HepG2 (cell line): ENCODE results near the gene DRAP1. TPM values are rescaled to one million over a fixed set of nuclear protein-coding genes. Genes with fewer than 3 reads are reported as not detected.
A peak's percentile ranks its signal among the peaks of the same experiment; 100 is the strongest.

Experiments used
- ATAC-seq: fragments of 200-7000 bp; cut with Tn5 transposase; 3 replicates; pipeline ENCODE4 v1.9.1; 2020; ENCODE audit warnings: mild to moderate bottlenecking, moderate library complexity
- BruUV-seq: library from RNA; stranded (reverse); fragments of 400-500 nt; replicated peaks from 2 replicates; lab custom pipeline; 2021; lab: Mats Ljungman, UMichigan
- CTCF ChIA-PET: fragments of 300-600 bp; formaldehyde crosslinking; extraction: SDS; loops from one replicate; lab custom pipeline; 2021; ENCODE audit warnings: low total read pairs, inconsistent platforms, low intra/inter-chr PET ratio; lab: Yijun Ruan, JAX
- POLR2A ChIA-PET: fragments of 350-600 bp; sonication (Branson Sonifier 250); formaldehyde crosslinking; loops from one replicate; lab custom pipeline; 2020; ENCODE audit warnings: antibody characterized with exemption, inconsistent platforms; lab: Yijun Ruan, JAX
- DNase-seq: peaks from one replicate; pipeline ENCODE4 v3.0.0-alpha.2; 2015; ENCODE audit warnings: low spot score
- FAIRE-seq: peaks from 3 replicates; lab custom pipeline; 2011; peaks lifted over from hg19 to GRCh38; lab: Jason Lieb, UNC
- H2AFZ ChIP-seq: one replicate; pipeline ENCODE4 v1.6.1; 2011; ENCODE audit warnings: low read length, inconsistent platforms
- H3K27ac ChIP-seq: fragments of 300-600 bp; 3 replicates; pipeline ENCODE4 v1.8.0; 2011; ENCODE audit warnings: mixed run types, mild to moderate bottlenecking, mixed read lengths, low read length, inconsistent platforms; ENCODE audit not compliant: insufficient read depth; ENCODE audit errors: extremely low read length
- H3K27me3 ChIP-seq, 2 experiments: fragments of 200-600 bp in 1 of 2; 2 replicates in 1 of 2; 3 replicates in 1 of 2; pipeline versions ENCODE4 v1.6.0 to v1.8.0; 2011; ENCODE audit warnings: low read length in 2 of 2, mild to moderate bottlenecking in 2 of 2, moderate library complexity in 2 of 2, inconsistent platforms in 1 of 2; ENCODE audit not compliant: insufficient read depth in 2 of 2, control insufficient read depth in 1 of 2
- H3K36me3 ChIP-seq, 2 experiments: fragments of 200-600 bp in 1 of 2; replicated peaks in 1 of 2; 2 replicates in 1 of 2; 3 replicates in 1 of 2; pipeline versions ENCODE4 v1.5.1 to v1.8.0; 2011; ENCODE audit warnings: low read length in 2 of 2, inconsistent platforms in 1 of 2; ENCODE audit not compliant: insufficient read depth in 2 of 2, control insufficient read depth in 1 of 2
- H3K4me1 ChIP-seq: 2 replicates; pipeline ENCODE4 v1.5.1; 2012; ENCODE audit warnings: low read length, inconsistent platforms; ENCODE audit not compliant: insufficient read depth
- H3K4me2 ChIP-seq: 2 replicates; pipeline ENCODE4 v1.6.0; 2011; ENCODE audit warnings: low read depth, low read length, inconsistent platforms
- H3K4me3 ChIP-seq, 3 experiments: fragments of 200-600 bp in 1 of 3; sonication (generic), shearing (Covaris generic) in 1 of 3; replicated peaks in 1 of 3; 2 replicates each; pipeline ENCODE4 v1.5.1; 2011 to 2016; ENCODE audit warnings: low read length in 3 of 3, inconsistent platforms in 2 of 3, low read depth in 2 of 3, mild to moderate bottlenecking in 2 of 3, control low read depth in 1 of 3, mixed read lengths in 1 of 3; ENCODE audit not compliant: insufficient read depth in 1 of 3
- H3K79me2 ChIP-seq: one replicate; pipeline ENCODE4 v1.6.1; 2011; ENCODE audit warnings: low read length, inconsistent platforms; ENCODE audit not compliant: insufficient read depth
- H3K9ac ChIP-seq: 2 replicates; pipeline ENCODE4 v1.6.0; 2011; ENCODE audit warnings: mild to moderate bottlenecking, low read depth, low read length, inconsistent platforms; ENCODE audit not compliant: insufficient read depth
- H3K9me3 ChIP-seq: 2 replicates; pipeline ENCODE4 v1.5.1; 2012; ENCODE audit warnings: mild to moderate bottlenecking, low read length
- H4K20me1 ChIP-seq: 2 replicates; pipeline ENCODE4 v1.6.0; 2011; ENCODE audit warnings: inconsistent platforms, mild to moderate bottlenecking, low read length, moderate library complexity; ENCODE audit not compliant: insufficient read depth
- DBP ChIP-seq: sonication (generic); formaldehyde crosslinking; IDR thresholded peaks from 2 replicates; pipeline ENCODE4 v1.4.0; 2020; ENCODE audit warnings: missing genetic modification reagents; ENCODE audit errors: not compliant biosample characterization
- GATAD2A ChIP-seq: IDR thresholded peaks from 2 replicates; pipeline ENCODE4 v1.6.1; 2016
- HIVEP1 ChIP-seq: sonication (generic); formaldehyde crosslinking; IDR thresholded peaks from 2 replicates; pipeline ENCODE4 v1.4.0; 2020; ENCODE audit warnings: mild to moderate bottlenecking, missing genetic modification reagents
- MAF1 ChIP-seq: sonication (generic); formaldehyde crosslinking; IDR thresholded peaks from 2 replicates; pipeline ENCODE4 v1.5.0; 2020; ENCODE audit warnings: missing genetic modification reagents, borderline replicate concordance
- MAFF ChIP-seq: IDR thresholded peaks from 2 replicates; pipeline ENCODE4 v1.6.1; 2011; ENCODE audit warnings: low read depth, low read length, improper control_type of control experiment
- MYC ChIP-seq: sonication (generic); formaldehyde crosslinking; IDR thresholded peaks from 2 replicates; pipeline ENCODE4 v1.9.0; 2021; ENCODE audit warnings: missing genetic modification reagents, borderline replicate concordance
- PPARG ChIP-seq: conservative IDR thresholded peaks from 2 replicates; pipeline ENCODE4 v1.6.1; 2016; ENCODE audit warnings: missing biosample characterization, missing genetic modification reagents
- SMYD3 ChIP-seq: sonication (generic); formaldehyde crosslinking; IDR thresholded peaks from 2 replicates; pipeline ENCODE4 v1.8.1; 2023; ENCODE audit warnings: mild to moderate bottlenecking, missing genetic modification reagents
- SP1 ChIP-seq, 2 experiments: fragments of 450-650 bp in 1 of 2; sonication (generic) in 1 of 2; formaldehyde crosslinking in 1 of 2; IDR thresholded peaks; 2 replicates each; pipeline versions ENCODE4 v1.4.0 to v1.6.1; 2016 to 2020; ENCODE audit warnings: missing genetic modification reagents in 1 of 2
- XRCC5 ChIP-seq: fragments of 200-400 bp; formaldehyde crosslinking; optimal IDR thresholded peaks from 2 replicates; pipeline ENCODE3; 2017; ENCODE audit warnings: mild to moderate bottlenecking, low read length
- ZGPAT ChIP-seq: IDR thresholded peaks from 2 replicates; pipeline ENCODE4 v1.6.1; 2016; ENCODE audit warnings: mild to moderate bottlenecking
- ZNF614 ChIP-seq: IDR thresholded peaks from 2 replicates; pipeline ENCODE4 v1.6.1; 2018; ENCODE audit warnings: missing biosample characterization, missing genetic modification reagents, inconsistent platforms, borderline replicate concordance
- ZNF644 ChIP-seq: IDR thresholded peaks from 2 replicates; pipeline ENCODE4 v1.6.1; 2016; ENCODE audit warnings: low read depth
- ZNF709 ChIP-seq: sonication (generic); formaldehyde crosslinking; IDR thresholded peaks from 2 replicates; pipeline ENCODE4 v1.5.0; 2020; ENCODE audit warnings: mild to moderate bottlenecking, missing genetic modification reagents
- ZNF800 ChIP-seq: sonication (generic); formaldehyde crosslinking; IDR thresholded peaks from 2 replicates; pipeline ENCODE4 v1.4.0; 2020; ENCODE audit warnings: missing genetic modification reagents
- WGBS: methylation state at CpG from one replicate; pipeline ENCODE4 v1.1.6; 2017; ENCODE audit warnings: low lambda C conversion rate; 5-methylcytosine and 5-hydroxymethylcytosine counted together
- in situ Hi-C: cut with HindIII; loops from 2 replicates; pipeline ENCODE4 v1.10.0; 2017; ENCODE audit warnings: low pct_unique_long_range_greater_than_20kb; ENCODE audit not compliant: extremely low pct_ligation_motif_present
- intact Hi-C: fragments of 100-400 bp; cut with micrococcal nuclease; formaldehyde crosslinking; loops from one replicate; pipeline ENCODE4 v1.10.0; 2022; ENCODE audit not compliant: unreplicated experiment
- polyA plus RNA-seq, 8 experiments: library from polyadenylated mRNA; depleted of rRNA in 3 of 8; stranded (reverse) in 7 of 8; unstranded in 1 of 8; fragments of >200 nt; fragmentation: Illumina TruSeq in 4 of 8; extraction: Trizol in 4 of 8; gene quantifications; 2 replicates each; pipeline versions ENCODE4 v1.2.1 to v1.2.3, GENCODE V29; 2011 to 2016; ENCODE audit warnings: low read depth in 4 of 8, missing spikeins in 1 of 8, mixed read lengths in 1 of 8; ENCODE audit not compliant: insufficient read depth in 1 of 8
- total RNA-seq, 5 experiments: library from RNA; depleted of rRNA; stranded (reverse); fragments of >200 nt; fragmentation: Illumina TruSeq; extraction: Trizol; gene quantifications; 2 replicates each; pipeline ENCODE4 v1.2.3, GENCODE V29; 2016; ENCODE audit warnings: low read depth in 1 of 5

DRAP1 gene
- total and polyA plus RNA-seq, 2 of the 13 experiments (the other 11 are each of a cell fraction or from before 2014, with no cell fraction given) = 46.8 to 52.3 TPM

GRCh38 chr11:65888163-65888814 lies 30.9 kb upstream of the DRAP1 start, which contains the start of gene FIBP:
TSS of gene FIBP (minus strand) at chr11:65888471. CDS start at chr11:65888418, 53 bp downstream.
- intact Hi-C loops = loop anchor here (1.0 to 5.0 kb wide), 4 partner anchors 29 to 101 kb away; partner anchors contain the start of genes CFL1 and SART1
- CTCF ChIA-PET = interaction anchor here (1.1 to 6.9 kb wide), 5 partner anchors 11 to 143 kb away, joined by 3 to 63 read pairs (median 4); no protein-coding TSS in a partner anchor
- TF ChIP-seq ZNF644 (no peak), ZNF614 (0 out of 2 replicates have a peak, but pooled peaks have one; percentile 24), PPARG (CRISPR knock-in tag) (no peak), HIVEP1 (CRISPR knock-in tag) (peak; percentile 55; the same call in 1 of the 2 replicates), GATAD2A (CRISPR knock-in tag) (peak; percentile 35), ZGPAT (CRISPR knock-in tag) (peak; percentile 78), ZNF800 (CRISPR knock-in tag) (peak; percentile 30; the same call in 1 of the 2 replicates), SMYD3 (CRISPR knock-in tag) (no peak), XRCC5 (peak; percentile 71), ZNF709 (CRISPR knock-in tag) (no peak; the same call in none of the 2 replicates), MAFF (no peak), MAF1 (CRISPR knock-in tag) (no peak; the same call in 1 of the 2 replicates), DBP (CRISPR knock-in tag) (no peak), MYC (CRISPR knock-in tag) (peak; percentile 71), SP1 (IDR thresholded peaks at IDR 0.05) (no peak), SP1 (CRISPR knock-in tag; IDR thresholded peaks at IDR 0.05) (peak; percentile 35; the same call in 1 of the 2 replicates)

More at GRCh38 chr11:65888163-65888814, 30.9 kb upstream of the DRAP1 start, which contains the start of gene FIBP:
- peak within 1 kb of the TSS; percentile 70 for H3K9ac ChIP-seq
- 1% methylated on average over 18 of the region's 57 CpGs for WGBS
- peak; percentile 74 for ATAC-seq
- peak; percentile 70 for FAIRE-seq
- peak within 1 kb of the TSS; percentile 85 for H2AFZ ChIP-seq
- H3K4me2 ChIP-seq = peak within 1 kb of the TSS; percentile 99
- H3K4me3 ChIP-seq = peak within 1 kb of the TSS; percentile 74 to 91 (median 87)
- no peaks in the 10 kb centered on the region; a peak in 1 of 5 replicates for H3K27me3 ChIP-seq
- peaks cover 5% of the 10 kb centered on the region for H3K79me2 ChIP-seq
- in situ Hi-C loops = no loop called here
- H4K20me1 ChIP-seq = no peaks in the 10 kb centered on the region
- H3K27ac ChIP-seq = peak within 1 kb of the TSS; percentile 58
- POLR2A ChIA-PET = interaction anchor here (0.6 to 7.6 kb wide), 31 partner anchors 8 to 249 kb away, joined by 3 to 95 read pairs (median 5); partner anchors contain the start of genes BANF1, C11orf68, CFL1 and EFEMP2
- DNase-seq = peak; percentile 90
- peaks cover 4 to 16% of the 10 kb centered on the region in 2 experiments; a peak in 4 of 5 replicates for H3K36me3 ChIP-seq
- no TSS peak for BruUV-seq
- H3K4me1 ChIP-seq = peaks cover 72% of the 10 kb centered on the region
- no peaks in the 10 kb centered on the region for H3K9me3 ChIP-seq
